ENCODE data around the gene ZNRD2.

The ZNRD2 gene

GRCh38 chr11:65559951-65560537 lies 10.2 kb upstream of the ZNRD2 start:
- ChIA-PET CTCF (interaction anchor here (0.6 to 5.3 kb wide), 6 partner anchors 12 to 231 kb away, joined by 3 to 44 read pairs (median 6); partner anchors contain the start of genes FAM89B and ZNRD2), POLR2A (interaction anchor here (1.2 to 4.1 kb wide), 8 partner anchors 10 to 137 kb away, joined by 4 to 41 read pairs (median 10); partner anchors contain the start of genes FAM89B, NEAT1, SCYL1 and ZNRD2)
- peak overlapping the region; percentile 34; the same call in 1 of the 2 replicates for H3K27ac ChIP-seq (ENCODE audit: extremely low read depth, low read depth, low read length)
- no peaks in the 10 kb centered on the region for H3K36me3 ChIP-seq (ENCODE audit: control insufficient read depth in 2 of 2, insufficient read depth in 1 of 2, low read length in 2 of 2)
- H3K4me3 ChIP-seq (ENCODE audit: low read depth, low read length), result no peak overlapping the region
- H3K4me1 ChIP-seq (ENCODE audit: control insufficient read depth, insufficient read depth, low read length), result peaks cover 19% of the 10 kb centered on the region
- H3K9me3 ChIP-seq (ENCODE audit: control insufficient read depth, insufficient read depth, low read depth, low read length), result no peaks in the 10 kb centered on the region
- TF ChIP-seq ZNF701 (tag by site-specific recombination; IDR thresholded peaks at IDR 0.05), result no peak
- TF ChIP-seq IKZF3 (tag by site-specific recombination; IDR thresholded peaks at IDR 0.05), result 0 out of 2 replicates have a peak, but pooled peaks have one; percentile 7
- TF ChIP-seq ZNF174 (tag by site-specific recombination; IDR thresholded peaks at IDR 0.05), result no peak
- no peak for TF ChIP-seq ZNF530 (tag by site-specific recombination; IDR thresholded peaks at IDR 0.05; ENCODE audit: low read depth)
- TF ChIP-seq OSR2 (tag by site-specific recombination; IDR thresholded peaks at IDR 0.05), result 0 out of 2 replicates have a peak, but pooled peaks have one; percentile 27
- TF ChIP-seq PATZ1 (tag by site-specific recombination; IDR thresholded peaks at IDR 0.05), result peak; percentile 70; the same call in 1 of the 2 replicates
- TF ChIP-seq ZNF768 (tag by site-specific recombination; IDR thresholded peaks at IDR 0.05), result no peak
- TF ChIP-seq ZNF449 (tag by site-specific recombination; IDR thresholded peaks at IDR 0.05), result no peak
- no peak for TF ChIP-seq ZNF658 (tag by site-specific recombination; IDR thresholded peaks at IDR 0.05)
- TF ChIP-seq ZEB2 (tag by site-specific recombination; IDR thresholded peaks at IDR 0.05), result 0 out of 2 replicates have a peak, but pooled peaks have one; percentile 25
- no peak for TF ChIP-seq ZNF16 (tag by site-specific recombination; IDR thresholded peaks at IDR 0.05; ENCODE audit: low read depth)
- no peak for TF ChIP-seq ZNF350 (tag by site-specific recombination; IDR thresholded peaks at IDR 0.05)
- no peak for TF ChIP-seq ZNF580 (tag by site-specific recombination; IDR thresholded peaks at IDR 0.05)
- TF ChIP-seq ZNF704 (tag by site-specific recombination; IDR thresholded peaks at IDR 0.05), result no peak
- peak; percentile 73 for TF ChIP-seq ZNF366 (tag by site-specific recombination; conservative IDR thresholded peaks at IDR 0.05)
- no peak for TF ChIP-seq ZNF184 (tag by site-specific recombination; IDR thresholded peaks at IDR 0.05)
- TF ChIP-seq ZNF18 (tag by site-specific recombination; IDR thresholded peaks at IDR 0.05), result peak; percentile 89
- TF ChIP-seq ZNF280D (tag by site-specific recombination; IDR thresholded peaks at IDR 0.05), result no peak
- peak; percentile 86 for TF ChIP-seq SCRT1 (tag by site-specific recombination; IDR thresholded peaks at IDR 0.05; ENCODE audit: borderline replicate concordance)
- TF ChIP-seq MEIS1 (CRISPR knock-in tag; IDR thresholded peaks at IDR 0.05; ENCODE audit: borderline replicate concordance), result no peak
- no peak for TF ChIP-seq ZNF266 (tag by site-specific recombination; IDR thresholded peaks at IDR 0.05; ENCODE audit: low read depth)
- peak; percentile 71; the same call in 1 of the 2 replicates for TF ChIP-seq ZNF600 (tag by site-specific recombination; IDR thresholded peaks at IDR 0.05)
- peak; percentile 77 for TF ChIP-seq GLIS1 (tag by site-specific recombination; IDR thresholded peaks at IDR 0.05)
- TF ChIP-seq EGR2 (tag by site-specific recombination; IDR thresholded peaks at IDR 0.05; ENCODE audit: low read depth), result peak; percentile 17; the same call in 1 of the 2 replicates
- no peak for TF ChIP-seq ZSCAN18 (tag by site-specific recombination; IDR thresholded peaks at IDR 0.05)
- no peak for TF ChIP-seq ZNF132 (tag by site-specific recombination; IDR thresholded peaks at IDR 0.05; ENCODE audit: borderline replicate concordance)
